ENCODE results near the gene CREB5. TPM values are rescaled to one million over a fixed set of nuclear protein-coding genes. Genes with fewer than 3 reads are reported as not detected.

Gene CREB5
- total RNA-seq, 1 experiment from 2014 or later: 19.2 TPM

- peak; percentile 28 for DNase-seq
- no peaks in the 10 kb centered on the region for H3K9me3 Mint-ChIP-seq (ENCODE audit: low read depth, unreplicated experiment)
- no TSS peak for BruUV-seq (replicated peaks)
- no peaks in the 10 kb centered on the region for H3K36me3 Mint-ChIP-seq (ENCODE audit: insufficient read depth, unreplicated experiment)
- no peak for TF ChIP-seq CTCF (IDR thresholded peaks at IDR 0.05; ENCODE audit: unreplicated experiment)
- peaks cover 14% of the 10 kb centered on the region for H3K4me1 Mint-ChIP-seq (ENCODE audit: low read depth, unreplicated experiment)
- intact Hi-C loops (cut with micrococcal nuclease; ENCODE audit: unreplicated experiment): no loop called here
- CTCF ChIA-PET: interaction anchor here (0.6 to 1.3 kb wide), 3 partner anchors 9 to 285 kb away, joined by 3 to 4 read pairs (median 3); no protein-coding TSS in a partner anchor
- H3K27ac Mint-ChIP-seq (ENCODE audit: unreplicated experiment): peak overlapping the region; percentile 5
- no peak overlapping the region for H3K4me3 Mint-ChIP-seq (ENCODE audit: low read depth, unreplicated experiment)
- no peaks in the 10 kb centered on the region for H3K27me3 Mint-ChIP-seq (ENCODE audit: unreplicated experiment)
Measured at GRCh38 chr7:28674359-28674782, 262.1 kb downstream of the CREB5 start.

DNA sequence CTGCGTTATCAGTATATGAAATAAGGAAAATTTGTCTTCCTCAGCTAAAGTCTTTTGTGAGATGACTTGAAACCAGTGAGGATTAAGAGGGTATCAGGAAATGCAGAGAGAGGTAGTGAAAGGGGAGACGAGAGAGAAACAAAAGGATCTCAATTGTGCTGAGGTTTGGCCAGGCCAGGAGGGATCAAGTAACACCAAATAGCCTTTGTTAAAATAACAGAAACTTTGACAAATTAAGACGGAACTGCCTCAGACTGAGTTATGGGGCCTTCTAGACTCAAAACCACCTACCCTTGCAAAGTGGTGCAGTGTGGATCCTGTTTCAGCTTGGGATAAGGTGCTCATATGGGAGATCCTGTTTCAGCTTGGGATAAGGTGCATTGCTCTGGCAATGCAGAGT is 263.1 kb downstream of the CREB5 start:
- no peaks in the 10 kb centered on the region for H3K36me3 Mint-ChIP-seq (ENCODE audit: insufficient read depth, unreplicated experiment)
- TF ChIP-seq CTCF (IDR thresholded peaks at IDR 0.05; ENCODE audit: unreplicated experiment): no peak
- H3K4me3 Mint-ChIP-seq (ENCODE audit: low read depth, unreplicated experiment): no peak overlapping the region
- BruUV-seq (replicated peaks): no TSS peak
- intact Hi-C loops (cut with micrococcal nuclease; ENCODE audit: unreplicated experiment): no loop called here
- no peaks in the 10 kb centered on the region for H3K27me3 Mint-ChIP-seq (ENCODE audit: unreplicated experiment)
- peaks cover 14% of the 10 kb centered on the region for H3K4me1 Mint-ChIP-seq (ENCODE audit: low read depth, unreplicated experiment)
- DNase-seq: no peak
- no peak overlapping the region for H3K27ac Mint-ChIP-seq (ENCODE audit: unreplicated experiment)
- CTCF ChIA-PET: interaction anchor here (0.6 kb wide), 1 partner anchor 787 kb away, joined by 8 read pairs; no protein-coding TSS in a partner anchor
- no peaks in the 10 kb centered on the region for H3K9me3 Mint-ChIP-seq (ENCODE audit: low read depth, unreplicated experiment)

GRCh38 chr7:28677668-28678067 is 265.4 kb downstream of the CREB5 start:
- no peak for DNase-seq
- intact Hi-C loops (cut with micrococcal nuclease; ENCODE audit: unreplicated experiment): no loop called here
- H3K27ac Mint-ChIP-seq (ENCODE audit: unreplicated experiment): no peak overlapping the region
- peaks cover 15% of the 10 kb centered on the region for H3K4me1 Mint-ChIP-seq (ENCODE audit: low read depth, unreplicated experiment)
- no peaks in the 10 kb centered on the region for H3K36me3 Mint-ChIP-seq (ENCODE audit: insufficient read depth, unreplicated experiment)
- BruUV-seq (replicated peaks): no TSS peak
- TF ChIP-seq CTCF (IDR thresholded peaks at IDR 0.05; ENCODE audit: unreplicated experiment): no peak
- no peaks in the 10 kb centered on the region for H3K27me3 Mint-ChIP-seq (ENCODE audit: unreplicated experiment)
- H3K4me3 Mint-ChIP-seq (ENCODE audit: low read depth, unreplicated experiment): no peak overlapping the region
- CTCF ChIA-PET: no interaction called here
- H3K9me3 Mint-ChIP-seq (ENCODE audit: low read depth, unreplicated experiment): no peaks in the 10 kb centered on the region

DNA sequence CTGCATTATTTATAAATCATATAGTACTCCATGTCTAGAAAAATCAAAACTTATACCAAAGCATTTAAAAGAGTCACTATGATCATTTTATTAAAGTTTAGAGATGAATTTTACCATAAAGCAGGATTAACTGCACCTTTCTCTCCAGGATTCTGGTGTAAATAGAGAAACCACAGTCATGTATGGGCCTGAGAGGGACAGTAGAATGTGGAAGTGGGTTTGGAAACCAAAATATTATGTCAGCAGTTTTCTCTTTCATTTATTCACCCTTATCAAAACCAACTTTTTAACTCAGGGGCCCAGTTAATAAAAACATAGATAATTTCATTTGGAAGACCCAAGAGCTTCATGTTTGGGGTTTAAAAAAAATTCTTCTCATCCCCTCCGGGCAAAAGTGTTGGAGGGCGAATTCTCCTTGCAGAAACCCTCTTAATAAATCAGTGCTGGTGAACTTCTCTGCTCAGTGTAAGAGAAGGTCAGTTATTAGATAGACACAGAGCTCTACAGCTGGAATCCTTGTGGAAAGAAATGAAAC is 266.2 kb downstream of the CREB5 start:
- H3K27ac Mint-ChIP-seq (ENCODE audit: unreplicated experiment): no peak overlapping the region
- H3K36me3 Mint-ChIP-seq (ENCODE audit: insufficient read depth, unreplicated experiment): no peaks in the 10 kb centered on the region
- no peaks in the 10 kb centered on the region for H3K9me3 Mint-ChIP-seq (ENCODE audit: low read depth, unreplicated experiment)
- H3K4me1 Mint-ChIP-seq (ENCODE audit: low read depth, unreplicated experiment): peaks cover 23% of the 10 kb centered on the region
- BruUV-seq (replicated peaks): no TSS peak
- CTCF ChIA-PET: interaction anchor here (0.6 to 0.9 kb wide), 2 partner anchors 39 to 315 kb away, joined by 3 to 4 read pairs; no protein-coding TSS in a partner anchor
- intact Hi-C loops (cut with micrococcal nuclease; ENCODE audit: unreplicated experiment): no loop called here
- H3K4me3 Mint-ChIP-seq (ENCODE audit: low read depth, unreplicated experiment): no peak overlapping the region
- DNase-seq: no peak
- no peaks in the 10 kb centered on the region for H3K27me3 Mint-ChIP-seq (ENCODE audit: unreplicated experiment)
- no peak for TF ChIP-seq CTCF (IDR thresholded peaks at IDR 0.05; ENCODE audit: unreplicated experiment)

All from Calu3 (cell line).